Measurements from ENCODE around the gene ORM2. TPM values are rescaled to one million over a fixed set of nuclear protein-coding genes. Genes with fewer than 3 reads are reported as not detected.

ORM2 gene
- polyA plus RNA-seq, 1 of the 3 experiments (the other 2 are of a cell fraction) = not detected

- TF ChIP-seq REST (IDR thresholded peaks at IDR 0.05; ENCODE audit: low read depth, low read length) = no peak
- no peak for TF ChIP-seq CHD2 (IDR thresholded peaks at IDR 0.05; ENCODE audit: low read length, partially characterized antibody)
- TF ChIP-seq RFX5 (IDR thresholded peaks at IDR 0.05; ENCODE audit: low read length) = no peak
- no peak for TF ChIP-seq FOXJ3 (CRISPR knock-in tag; IDR thresholded peaks at IDR 0.05)
- TF ChIP-seq JUND (IDR thresholded peaks at IDR 0.05) = no peak
Measured at GRCh38 chr9:114373960-114374730, 44.5 kb downstream of the ORM2 start (continued).

- TF ChIP-seq SIN3A (IDR thresholded peaks at IDR 0.05; ENCODE audit: borderline replicate concordance, low read depth, low read length) (no peak), RFX5 (IDR thresholded peaks at IDR 0.05; ENCODE audit: low read length) (no peak)
- Histone ChIP-seq H3K36me3 (replicated peaks in 1 of 2; ENCODE audit: control insufficient read depth in 1 of 2, insufficient read depth in 2 of 2, low read length in 1 of 2) (no peaks in the 10 kb centered on the region), H3K9me3 (no peaks in the 10 kb centered on the region), H3K27ac (ENCODE audit: low read depth in 2 of 2, low read length in 1 of 2) (no peak overlapping the region), H3K4me1 (ENCODE audit: control insufficient read depth in 1 of 2, insufficient read depth in 2 of 2, low read depth in 1 of 2, low read length in 1 of 2) (peaks cover 0 to 18% of the 10 kb centered on the region in 2 experiments; a peak in 1 of 4 replicates), H3K27me3 (ENCODE audit: insufficient read depth) (no peaks in the 10 kb centered on the region), H3K9ac (no peak overlapping the region), H3K9me2 (no peaks in the 10 kb centered on the region), H3F3A (replicated peaks; ENCODE audit: insufficient read depth) (no peaks in the 10 kb centered on the region), H3K4me3 (ENCODE audit: low read depth in 2 of 2, low read length in 1 of 2) (no peak overlapping the region), H3K79me2 (ENCODE audit: insufficient read depth) (no peaks in the 10 kb centered on the region), H4K20me1 (ENCODE audit: insufficient read depth) (no peaks in the 10 kb centered on the region), H2AFZ (ENCODE audit: low read depth) (no peak overlapping the region), H3K4me2 (no peak overlapping the region)
- ChIA-PET POLR2A (no interaction called here), CTCF (no interaction called here)
- 91% methylated on average over 9 of the region's 9 CpGs for WGBS (ENCODE audit: low lambda C conversion rate)
- DNase-seq = no peak
Measured at GRCh38 chr9:114374936-114375335, 45.3 kb downstream of the ORM2 start.

GRCh38 chr9:114375386-114376175, 45.9 kb downstream of the ORM2 start:
- Histone ChIP-seq H3F3A (replicated peaks; ENCODE audit: insufficient read depth) (no peaks in the 10 kb centered on the region), H3K27me3 (ENCODE audit: insufficient read depth) (no peaks in the 10 kb centered on the region), H3K9me3 (no peaks in the 10 kb centered on the region), H2AFZ (ENCODE audit: low read depth) (no peak overlapping the region), H3K27ac (ENCODE audit: low read depth in 2 of 2, low read length in 1 of 2) (no peak overlapping the region), H3K79me2 (ENCODE audit: insufficient read depth) (no peaks in the 10 kb centered on the region), H4K20me1 (ENCODE audit: insufficient read depth) (no peaks in the 10 kb centered on the region), H3K4me2 (no peak overlapping the region), H3K9me2 (no peaks in the 10 kb centered on the region), H3K4me1 (ENCODE audit: control insufficient read depth in 1 of 2, insufficient read depth in 2 of 2, low read depth in 1 of 2, low read length in 1 of 2) (peaks cover 0 to 18% of the 10 kb centered on the region in 2 experiments; a peak in 1 of 4 replicates), H3K36me3 (replicated peaks in 1 of 2; ENCODE audit: control insufficient read depth in 1 of 2, insufficient read depth in 2 of 2, low read length in 1 of 2) (no peaks in the 10 kb centered on the region), H3K4me3 (ENCODE audit: low read depth in 2 of 2, low read length in 1 of 2) (no peak overlapping the region), H3K9ac (no peak overlapping the region)
- WGBS (ENCODE audit: low lambda C conversion rate) = 90% methylated on average over 9 of the region's 9 CpGs
- CTCF ChIA-PET = no interaction called here
- POLR2A ChIA-PET = no interaction called here
- DNase-seq = no peak
- TF ChIP-seq SMC3 (IDR thresholded peaks at IDR 0.05; ENCODE audit: low read depth, low read length) (no peak), CHD2 (IDR thresholded peaks at IDR 0.05; ENCODE audit: low read length, partially characterized antibody) (no peak), ELF1 (IDR thresholded peaks at IDR 0.05) (no peak), IRF3 (IDR thresholded peaks at IDR 0.05; ENCODE audit: low read depth, low read length) (no peak), JUND (IDR thresholded peaks at IDR 0.05) (no peak), RXRA (IDR thresholded peaks at IDR 0.05; ENCODE audit: borderline replicate concordance, low read depth) (no peak), MAX (IDR thresholded peaks at IDR 0.05; ENCODE audit: low read depth) (no peak), GABPA (IDR thresholded peaks at IDR 0.05; ENCODE audit: low read depth) (no peak), GATA2 (CRISPR knock-in tag; IDR thresholded peaks at IDR 0.05) (no peak), USF1 (IDR thresholded peaks at IDR 0.05; ENCODE audit: borderline replicate concordance, low read depth) (no peak), TCF12 (IDR thresholded peaks at IDR 0.05) (no peak), FOXJ3 (CRISPR knock-in tag; IDR thresholded peaks at IDR 0.05) (no peak), POLR2AphosphoS5 (IDR thresholded peaks at IDR 0.05; ENCODE audit: low read depth, low read length) (no peak), NRF1 (IDR thresholded peaks at IDR 0.05; ENCODE audit: low read depth, low read length) (no peak), EP300 (IDR thresholded peaks at IDR 0.05; ENCODE audit: borderline replicate concordance in 1 of 2, low read depth in 1 of 2, low read length in 1 of 2) (no peak), FOXM1 (IDR thresholded peaks at IDR 0.05; ENCODE audit: low read depth) (no peak), YY1 (IDR thresholded peaks at IDR 0.05; ENCODE audit: low read depth) (no peak)

Measured in SK-N-SH (cell line).